C4-2B (cell line): Measurements from ENCODE around the gene BMP5.

Experiments
- CTCF ChIP-seq: fragments of 450-650 bp; conservative IDR thresholded peaks from 2 replicates; pipeline ENCODE4 v1.5.1; 2017; ENCODE audit warnings: mild to moderate bottlenecking
- ZFX ChIP-seq: fragments of 450-650 bp; IDR thresholded peaks from 2 replicates; pipeline ENCODE4 v1.6.1; 2017

DNA sequence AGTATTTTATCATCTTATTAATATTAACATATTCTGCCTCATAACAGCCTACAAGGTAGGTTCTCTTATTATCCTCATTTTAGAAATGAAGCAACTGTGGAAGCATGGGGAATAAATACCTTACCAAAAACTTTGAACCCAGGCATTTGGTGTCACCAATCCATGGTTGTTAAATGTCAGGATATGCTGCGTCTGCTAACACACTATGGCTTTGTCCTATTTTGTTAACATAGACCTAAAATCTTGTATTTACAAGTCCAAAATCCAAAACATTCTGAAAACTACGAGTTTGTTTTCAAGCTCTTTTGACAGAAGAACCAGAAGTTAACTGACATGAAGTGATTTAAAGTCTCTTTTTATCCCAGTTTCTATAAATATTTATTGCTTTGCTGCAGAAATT is 53.4 kb downstream of the BMP5 start:
- TF ChIP-seq CTCF (no peak), ZFX (no peak)
